HG03135 (cell line): ENCODE data around the gene PARN.

Experiments used
- ATAC-seq: cut with Tn5 transposase; IDR thresholded peaks from one replicate; pipeline ENCODE4 v1.9.1; 2021; ENCODE audit warnings: mild to moderate bottlenecking, moderate library complexity; ENCODE audit not compliant: unreplicated experiment

PARN gene

GRCh38 chr16:14500791-14501190 is 129.3 kb downstream of the PARN start:
- no peak for ATAC-seq

DNA sequence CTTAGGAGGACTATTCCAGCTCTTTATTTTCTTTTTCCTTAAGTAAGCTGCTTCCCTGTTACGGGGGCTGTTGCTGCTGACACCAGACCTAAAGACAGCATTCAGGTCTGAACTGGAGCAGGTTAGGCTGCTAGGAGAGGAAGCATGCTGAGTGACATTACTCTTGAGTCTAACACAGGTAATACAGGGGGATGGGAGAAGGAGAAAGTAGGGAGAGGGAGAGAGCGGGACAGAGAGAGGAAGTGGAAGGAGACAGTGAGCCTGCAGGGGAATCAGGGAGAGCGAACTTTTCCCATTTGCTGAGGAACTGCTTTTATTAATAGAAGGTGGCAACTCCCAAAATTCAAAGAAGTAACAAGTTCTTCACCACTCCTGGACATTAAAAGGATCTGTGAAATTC is 130.9 kb downstream of the PARN start:
- no peak for ATAC-seq

GRCh38 chr16:14497245-14498082 is 132.6 kb downstream of the PARN start:
- no peak for ATAC-seq

GRCh38 chr16:14496786-14497185 is 133.3 kb downstream of the PARN start:
- no peak for ATAC-seq

- no peak for ATAC-seq
Measured at GRCh38 chr16:14496047-14496770, 133.9 kb downstream of the PARN start.

DNA sequence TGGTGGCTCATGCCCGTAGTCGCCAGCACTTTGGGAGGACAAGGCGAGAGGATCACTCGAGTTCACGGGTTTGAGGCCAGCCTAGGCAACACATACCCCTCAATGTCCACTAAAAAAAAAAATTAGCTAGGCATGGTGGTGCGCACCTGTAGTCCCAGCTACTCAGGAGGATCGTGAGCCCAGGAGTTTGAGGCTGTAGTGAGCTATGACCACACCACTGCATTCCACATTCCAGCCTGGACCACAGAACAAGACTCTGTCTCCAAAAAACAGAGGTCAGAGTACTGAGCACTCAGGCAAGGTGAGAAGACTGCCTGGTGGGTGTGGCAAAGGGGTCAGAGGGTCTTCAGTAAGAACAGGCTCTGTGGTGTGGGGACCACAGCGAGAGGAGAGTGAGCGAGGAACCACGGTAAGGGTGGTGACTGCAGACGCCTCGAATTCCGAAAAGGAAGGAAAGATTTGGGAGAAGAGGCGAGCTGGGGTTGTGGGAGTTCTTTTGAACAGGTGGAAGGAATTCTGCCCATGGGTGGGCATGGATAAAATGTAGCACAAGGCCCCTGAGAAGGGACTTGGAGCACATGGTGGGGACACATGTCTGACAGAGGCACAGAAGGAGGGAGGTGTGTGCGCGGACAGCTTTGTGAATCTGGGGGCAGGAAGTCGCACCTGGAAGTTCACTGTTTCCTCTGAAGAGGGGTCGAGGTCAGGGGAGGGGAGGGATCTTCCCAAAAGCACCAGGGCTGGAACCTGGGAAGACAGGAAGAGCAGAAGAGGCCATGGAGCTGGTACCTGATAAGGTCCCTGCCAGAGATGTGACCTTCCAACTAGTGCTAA is 134.6 kb downstream of the PARN start:
- no peak for ATAC-seq

GRCh38 chr16:14494396-14494966 is 135.6 kb downstream of the PARN start:
- ATAC-seq, result no peak

DNA sequence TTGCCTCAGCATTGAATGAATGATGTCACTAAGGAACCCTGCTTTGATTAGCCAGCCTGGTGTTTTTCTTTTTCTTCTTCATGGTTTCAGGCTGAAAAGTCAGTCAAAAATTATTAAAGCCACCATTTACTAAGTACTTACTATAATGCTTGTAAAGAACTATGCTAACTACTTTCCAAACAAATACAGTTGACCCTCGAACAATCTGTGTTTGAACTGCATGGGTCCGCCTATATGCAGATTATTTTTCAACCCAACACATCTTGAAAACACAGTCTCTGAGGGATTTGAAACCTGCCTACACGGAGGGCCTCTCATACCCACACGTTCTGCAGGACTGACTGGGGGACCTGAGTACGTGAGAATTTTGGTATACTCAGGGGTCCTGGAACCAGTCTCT is 136.3 kb downstream of the PARN start:
- ATAC-seq, result no peak

DNA sequence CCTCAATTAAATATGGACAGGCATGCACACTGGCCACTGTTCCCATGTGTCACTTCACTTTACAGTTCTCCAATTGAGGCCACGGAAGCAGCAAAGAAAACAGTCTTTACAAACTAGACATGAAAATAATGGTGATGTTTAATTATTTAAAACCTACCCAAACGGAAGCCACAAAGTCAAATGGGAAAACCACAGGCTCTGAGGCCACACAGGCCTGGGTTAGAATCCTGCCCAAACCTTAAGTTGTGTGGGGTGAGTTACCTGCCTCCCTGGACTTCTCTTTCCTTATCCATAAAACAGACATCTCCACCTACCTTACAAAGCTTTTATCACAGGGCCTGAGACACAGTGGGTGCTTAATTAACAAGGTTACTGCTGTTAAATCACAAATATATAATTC is 137.4 kb downstream of the PARN start:
- ATAC-seq, result no peak

DNA sequence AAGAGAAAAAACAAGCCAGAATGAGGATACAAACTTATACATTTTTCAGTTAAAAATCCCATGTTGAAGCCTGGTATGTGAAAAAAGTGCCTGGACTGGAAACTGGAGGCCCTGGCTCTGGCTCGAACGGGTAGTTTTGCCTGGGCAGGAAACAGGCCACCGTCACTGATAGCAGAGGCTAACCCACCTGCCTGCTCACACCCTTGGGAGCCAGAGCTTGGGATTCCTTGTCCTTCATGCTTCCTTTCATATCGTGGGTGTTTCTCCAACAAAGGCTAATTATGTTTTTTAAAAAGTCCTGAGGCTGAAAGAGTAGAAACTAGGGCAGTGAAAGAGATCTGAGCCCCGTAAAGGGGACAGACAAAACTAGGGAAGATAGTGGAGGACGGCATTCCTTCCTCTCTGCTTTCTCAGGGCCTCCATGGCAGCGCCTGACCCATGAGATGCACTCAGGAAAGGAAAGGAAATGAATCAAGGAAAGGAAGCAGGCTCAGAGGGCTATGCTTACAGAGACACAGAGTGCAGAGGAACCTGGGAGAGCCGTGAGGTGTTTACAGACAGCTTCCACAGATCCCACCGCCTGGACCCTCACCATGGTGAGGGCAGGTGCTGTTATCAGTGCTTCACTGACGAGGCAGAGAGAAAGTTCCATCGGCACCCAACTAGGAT is 138.1 kb downstream of the PARN start:
- no peak for ATAC-seq

GRCh38 chr16:14490235-14490634 is 139.8 kb downstream of the PARN start:
- no peak for ATAC-seq

- ATAC-seq, result no peak
Measured at GRCh38 chr16:14489460-14489859, 140.6 kb downstream of the PARN start.

GRCh38 chr16:14487579-14487978 is 142.5 kb downstream of the PARN start:
- no peak for ATAC-seq

DNA sequence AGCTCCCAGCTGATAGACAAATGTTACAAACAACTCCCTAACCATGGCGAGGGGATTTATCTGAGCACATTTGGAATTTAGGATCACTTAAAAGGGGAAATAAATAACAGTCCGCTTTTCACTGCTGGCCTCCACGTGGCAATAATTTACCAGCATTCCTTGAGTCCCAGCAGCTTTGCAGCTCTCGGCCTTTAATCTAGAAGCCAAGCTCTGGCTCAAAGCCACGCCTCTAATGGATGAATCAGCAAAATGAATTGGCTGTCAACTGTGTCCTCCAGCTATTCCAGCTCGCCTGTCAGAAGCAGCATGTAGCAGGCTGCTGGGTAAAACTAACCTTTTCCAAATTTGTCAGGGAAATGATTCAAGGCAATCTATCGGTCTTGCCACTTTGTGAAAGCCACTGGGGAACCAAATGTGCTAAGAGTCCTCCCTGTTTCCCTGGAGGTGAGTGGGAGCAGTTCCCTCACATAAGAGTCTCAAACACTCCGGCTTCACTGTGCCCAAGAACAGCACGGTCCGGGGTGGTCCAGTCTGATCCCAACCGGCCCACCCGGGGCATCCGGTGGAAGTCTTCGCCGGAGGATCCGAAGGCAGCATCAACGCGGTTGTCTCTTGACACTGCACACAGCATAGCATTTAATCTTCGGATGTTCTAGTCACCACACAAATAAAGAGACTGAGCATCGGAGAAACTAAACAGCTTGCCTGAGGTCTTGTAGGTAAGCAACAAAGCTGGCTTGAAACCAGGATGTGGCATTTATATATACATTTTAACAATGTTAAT is 143.3 kb downstream of the PARN start:
- ATAC-seq, result no peak

- ATAC-seq, result no peak
Measured at GRCh38 chr16:14485811-14486519, 144.1 kb downstream of the PARN start.

DNA sequence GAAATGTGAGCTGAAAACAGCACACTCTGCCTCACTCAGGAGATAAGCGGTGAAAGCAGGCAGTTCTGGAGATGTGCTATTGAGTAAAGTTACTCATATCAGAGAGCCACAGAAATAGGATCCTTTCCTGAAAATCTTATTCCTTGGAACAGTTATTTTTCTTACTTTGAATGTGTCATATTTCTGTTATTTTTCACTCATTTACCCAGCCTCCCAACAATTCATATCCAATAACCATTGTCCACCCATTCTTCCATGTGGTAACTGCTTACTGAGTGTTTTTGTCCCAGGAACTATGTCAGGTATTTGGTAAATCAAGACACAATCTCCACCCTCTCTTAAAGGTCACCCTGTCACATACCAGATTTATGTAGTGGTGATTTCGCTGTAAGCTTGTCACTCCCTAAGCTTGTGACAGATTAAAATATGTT is 144.9 kb downstream of the PARN start:
- no peak for ATAC-seq

DNA sequence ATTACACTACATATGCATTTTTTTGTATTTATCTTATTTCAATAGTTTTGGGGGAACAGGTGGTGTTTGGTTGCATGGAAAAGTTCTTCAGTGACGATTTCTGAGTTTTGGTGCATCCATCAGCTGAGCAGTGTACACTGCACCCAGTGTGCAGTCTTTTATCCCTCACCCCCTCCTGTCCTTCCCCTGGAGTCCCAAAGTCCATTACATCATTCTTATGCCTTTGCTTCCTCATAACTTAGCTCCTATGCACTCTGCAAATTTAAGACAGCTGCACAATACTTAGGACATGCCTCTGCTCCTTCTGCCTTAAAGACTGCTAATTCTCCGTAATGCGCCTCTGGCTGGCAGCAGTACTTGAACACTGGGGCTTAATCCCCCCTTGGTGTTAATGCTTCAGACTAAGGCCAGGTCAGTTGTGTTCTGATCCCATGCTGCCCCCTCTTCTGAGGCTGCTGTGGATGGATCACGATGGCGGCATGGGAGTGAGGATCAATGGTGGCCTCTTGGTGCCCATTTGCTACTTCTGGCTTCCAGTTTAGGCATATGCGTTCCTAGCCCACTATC is 146.2 kb downstream of the PARN start:
- no peak for ATAC-seq

DNA sequence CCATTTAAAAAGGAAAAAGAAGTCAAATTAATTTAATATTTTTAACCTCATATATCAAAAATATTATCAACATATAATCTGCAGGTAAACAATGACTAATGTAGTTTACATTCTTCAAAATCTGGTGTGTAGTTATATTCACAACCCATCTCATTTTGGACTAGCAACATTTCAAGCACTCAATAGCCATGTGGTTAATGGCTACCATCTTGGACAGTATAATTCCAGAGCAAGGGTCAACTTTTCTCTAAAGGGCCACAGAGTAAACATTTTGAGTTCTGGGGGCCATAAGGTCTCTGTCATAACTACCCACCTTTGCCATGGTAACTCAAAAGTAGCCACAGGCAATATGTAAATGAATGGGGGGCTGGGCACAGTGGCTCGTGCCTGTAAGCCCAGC is 153.9 kb downstream of the PARN start:
- no peak for ATAC-seq
